NCI-H2107 treated with DMSO at 0.1 percent for 48 hours (cell line): ENCODE data around the gene EOGT.

Experiments
- DNase-seq: peaks from one replicate; lab custom pipeline; 2025; ENCODE audit not compliant: unreplicated experiment; lab: John Stamatoyannopoulos, UW

The EOGT gene

DNA sequence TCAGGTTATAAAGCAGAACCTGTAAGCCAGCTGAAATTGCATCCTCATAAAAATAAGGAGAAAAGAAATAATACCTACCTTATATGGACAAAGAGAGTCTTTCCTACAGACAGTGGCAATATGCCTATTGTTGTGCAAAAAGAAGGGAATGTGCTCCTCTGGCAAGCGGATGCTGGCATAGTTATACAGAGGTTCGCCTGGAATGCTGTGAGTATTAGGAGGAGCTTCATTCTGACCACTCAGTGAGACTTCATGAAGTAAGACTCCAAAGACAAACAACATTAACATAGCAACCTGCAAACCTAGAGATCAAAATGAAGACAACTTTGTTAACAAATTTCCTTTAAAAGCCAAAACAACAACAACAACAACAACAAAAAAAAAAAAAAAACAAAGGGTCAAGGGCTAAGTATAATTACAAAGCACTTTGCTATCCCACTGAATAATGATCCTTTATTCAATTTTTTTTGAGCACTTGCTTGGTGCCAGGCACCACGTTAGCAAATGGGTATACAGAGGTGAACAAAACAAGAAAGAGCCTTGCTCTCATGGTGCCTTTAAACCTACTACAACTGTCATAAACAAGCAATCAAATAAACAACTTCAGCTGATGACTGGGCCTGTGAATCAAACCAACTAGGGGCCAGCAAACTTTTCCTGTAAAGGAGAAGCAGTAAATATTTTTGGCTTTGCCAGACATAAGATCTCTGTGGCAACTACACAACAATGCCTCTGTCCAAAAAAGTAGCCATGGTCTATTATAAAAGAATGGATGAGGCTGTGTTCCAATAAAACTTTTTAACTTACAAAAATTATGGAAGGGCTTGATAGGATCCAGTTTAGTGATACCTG lies 3.7 kb downstream of the EOGT start:
- no peak for DNase-seq

DNA sequence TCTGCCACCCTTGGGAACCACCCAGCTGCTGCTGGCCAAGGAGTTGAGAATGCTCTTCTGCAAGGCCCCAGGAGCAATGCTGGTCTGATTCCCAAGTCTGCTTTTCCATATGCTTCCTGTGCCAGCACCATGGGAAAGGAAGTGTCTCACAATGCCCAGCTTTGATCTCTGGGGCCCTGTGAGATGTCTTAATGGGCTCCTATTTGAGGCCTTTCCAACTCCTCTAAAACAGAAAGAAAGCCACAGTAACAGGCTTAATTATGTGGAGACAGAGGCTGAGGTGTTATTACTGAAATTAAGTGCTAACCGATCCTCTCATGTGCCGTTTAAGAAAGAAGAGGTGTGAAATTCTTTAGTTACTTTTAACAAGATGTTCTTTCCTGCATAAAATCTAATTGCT lies 4.5 kb downstream of the EOGT start:
- DNase-seq, result no peak

DNA sequence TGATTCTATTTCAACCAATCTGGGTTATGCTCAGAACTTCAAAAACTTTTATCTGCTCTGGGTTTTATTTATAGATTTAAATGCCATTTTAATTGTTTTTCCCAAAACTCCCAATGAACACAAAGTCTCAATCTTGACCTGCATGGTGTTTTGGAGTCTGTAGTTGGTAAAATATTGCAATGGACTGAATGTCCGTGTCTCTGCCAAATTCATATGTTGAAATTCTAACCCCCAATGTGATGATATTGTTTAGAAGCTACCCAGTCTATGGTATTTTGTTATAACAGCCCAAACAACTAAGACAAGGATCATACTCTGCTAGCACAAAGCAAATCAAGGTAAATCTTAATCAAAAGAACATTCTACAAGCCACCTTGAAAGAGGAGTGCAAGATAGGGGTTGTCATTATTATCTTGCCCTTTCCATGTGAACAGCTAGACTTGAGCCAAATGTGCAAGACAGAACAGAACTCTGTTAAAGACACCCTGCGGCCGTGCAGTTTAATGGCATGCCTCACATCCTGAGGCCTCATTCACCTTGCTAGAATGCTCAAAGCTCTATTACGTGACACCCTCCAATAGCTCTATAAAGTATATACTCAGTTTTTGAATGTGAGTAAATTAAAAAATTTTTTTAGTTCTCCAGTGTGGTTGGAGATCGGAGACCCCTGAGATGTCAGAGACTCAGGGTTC lies 7.5 kb downstream of the EOGT start:
- DNase-seq, result no peak

DNA sequence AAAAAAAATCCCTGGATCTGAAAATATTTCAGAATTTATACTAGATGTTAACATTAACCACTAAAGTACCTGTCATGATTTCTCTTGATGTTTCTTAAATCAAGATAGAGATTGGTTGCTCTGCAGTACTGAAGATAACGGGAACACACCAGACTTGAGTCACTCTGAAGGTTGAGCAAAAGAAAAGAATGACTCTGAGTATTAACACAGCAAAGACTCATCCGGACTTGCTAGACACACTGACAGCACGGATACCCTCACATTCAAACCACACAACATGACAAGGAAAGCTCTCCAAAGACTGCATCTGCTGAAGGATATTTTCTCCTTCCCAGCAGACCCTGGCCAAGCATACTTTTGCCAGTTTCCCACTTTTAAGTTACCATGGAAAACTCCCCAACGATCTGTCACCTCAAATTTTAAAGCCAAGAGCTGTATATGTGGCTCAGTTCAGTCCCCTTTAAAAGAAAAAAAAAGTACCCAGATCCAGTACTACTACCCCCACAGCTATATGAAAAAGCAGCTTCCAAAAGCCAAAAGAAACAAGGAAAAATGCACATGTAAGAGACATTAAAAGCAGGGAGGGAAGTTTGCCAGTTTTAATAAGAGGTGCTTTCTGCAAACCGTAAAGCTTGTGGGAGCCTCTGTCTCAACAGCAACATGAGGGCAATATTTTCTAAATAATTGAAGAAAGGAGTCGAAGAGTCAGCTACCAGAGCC lies 8.3 kb downstream of the EOGT start:
- no peak for DNase-seq

DNA sequence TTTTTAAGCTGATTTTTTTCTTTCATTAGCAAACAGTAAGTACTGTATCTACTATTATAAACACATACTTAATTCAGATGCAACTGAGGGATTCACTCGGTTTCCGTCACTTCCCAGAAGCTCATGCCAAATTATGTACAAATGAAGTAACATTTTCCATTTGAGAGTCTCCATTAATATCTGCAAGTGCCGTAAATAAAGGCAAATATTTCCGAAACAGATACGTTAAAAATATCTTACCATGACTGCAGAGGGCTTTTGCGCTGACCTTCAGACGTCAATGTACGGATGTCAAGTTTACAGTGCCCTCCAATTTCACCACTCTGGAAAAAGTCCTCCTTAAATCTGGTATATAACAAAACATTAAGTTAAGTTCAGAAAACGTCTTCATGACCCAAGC lies 9.3 kb downstream of the EOGT start:
- no peak for DNase-seq

DNA sequence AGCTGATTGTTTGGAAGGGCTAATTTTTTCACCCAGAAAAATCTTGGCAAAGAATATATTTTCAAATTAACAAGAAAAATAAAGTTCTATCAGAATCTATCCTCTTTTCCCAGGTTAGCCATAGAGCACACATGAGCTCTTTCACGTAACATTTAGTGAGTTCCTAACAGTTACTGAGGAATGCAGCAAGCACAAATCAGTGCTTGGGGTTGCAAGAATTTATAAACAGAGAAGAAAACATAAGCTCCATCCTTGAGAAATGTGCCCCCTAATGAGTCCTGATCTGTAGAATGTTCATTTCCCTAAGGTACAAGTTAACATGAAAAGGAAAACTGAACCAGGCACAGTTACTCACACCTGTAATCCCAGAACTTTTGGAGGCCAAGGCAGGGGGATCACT lies 13.9 kb downstream of the EOGT start:
- DNase-seq, result no peak

DNA sequence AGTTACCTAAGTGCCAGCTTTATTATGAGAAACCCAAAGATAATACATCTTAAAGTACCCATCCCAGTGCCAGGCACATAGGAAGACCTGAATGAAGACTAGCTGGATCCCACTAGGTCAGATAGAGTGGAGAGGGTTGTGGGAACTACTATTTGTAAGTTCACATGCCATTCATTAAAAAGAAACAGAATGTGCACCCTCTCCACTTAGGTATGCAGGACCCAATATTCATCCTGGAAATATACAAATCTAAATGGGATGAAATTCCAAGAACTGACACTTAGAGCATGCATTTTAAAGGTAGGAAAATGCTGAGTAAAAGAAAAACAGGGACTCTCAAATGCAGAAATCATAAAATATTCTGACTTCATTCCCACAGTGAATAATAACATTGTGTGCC lies 14.3 kb downstream of the EOGT start:
- DNase-seq, result no peak

DNA sequence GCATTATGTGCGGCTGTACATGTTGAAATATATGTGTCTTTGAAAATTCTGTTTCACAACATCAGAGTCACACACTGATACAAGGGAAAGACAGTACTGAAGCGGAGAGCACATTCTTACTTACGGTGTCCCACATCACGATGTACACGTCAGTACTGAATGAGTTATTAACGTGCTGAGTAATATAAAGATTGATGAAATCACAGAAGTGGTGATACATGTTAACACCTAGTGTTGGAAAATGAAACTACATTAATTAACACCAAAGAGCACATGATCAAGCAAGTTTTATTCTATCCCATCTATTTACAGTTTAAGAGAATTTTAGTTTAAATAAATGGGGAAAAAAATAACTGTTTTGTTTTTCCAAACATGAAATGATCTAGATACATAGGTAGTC lies 15.6 kb downstream of the EOGT start:
- no peak for DNase-seq

DNA sequence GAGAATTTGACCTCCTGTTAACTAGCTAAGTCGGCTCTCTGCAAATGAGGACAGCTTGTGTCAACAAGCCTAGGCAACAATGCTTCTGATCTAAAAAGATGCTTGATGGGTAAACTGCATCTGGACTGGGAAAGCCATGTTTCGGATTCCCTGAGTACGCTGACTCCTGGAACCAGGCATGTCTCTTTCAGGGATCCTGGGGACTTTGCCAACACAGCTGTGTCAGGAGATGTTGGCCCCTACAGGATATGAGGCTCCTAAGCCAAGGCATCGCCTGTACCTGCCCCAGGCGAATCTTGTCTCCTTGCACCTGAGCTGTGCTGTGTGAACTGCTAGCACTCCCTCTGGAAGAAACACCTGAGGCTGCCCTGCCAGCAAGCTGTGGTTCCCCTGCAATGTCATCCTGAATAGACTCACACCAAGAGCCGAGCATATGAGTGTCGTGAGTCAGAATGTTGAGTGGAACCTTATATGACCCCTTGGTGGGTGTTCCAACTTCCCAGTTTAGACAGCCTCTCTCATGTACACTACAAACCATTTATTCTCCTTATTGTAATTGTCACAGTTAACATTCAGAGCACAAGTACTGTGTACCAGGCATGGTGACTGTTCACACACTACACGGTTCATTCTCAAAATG lies 17.0 kb downstream of the EOGT start:
- no peak for DNase-seq

DNA sequence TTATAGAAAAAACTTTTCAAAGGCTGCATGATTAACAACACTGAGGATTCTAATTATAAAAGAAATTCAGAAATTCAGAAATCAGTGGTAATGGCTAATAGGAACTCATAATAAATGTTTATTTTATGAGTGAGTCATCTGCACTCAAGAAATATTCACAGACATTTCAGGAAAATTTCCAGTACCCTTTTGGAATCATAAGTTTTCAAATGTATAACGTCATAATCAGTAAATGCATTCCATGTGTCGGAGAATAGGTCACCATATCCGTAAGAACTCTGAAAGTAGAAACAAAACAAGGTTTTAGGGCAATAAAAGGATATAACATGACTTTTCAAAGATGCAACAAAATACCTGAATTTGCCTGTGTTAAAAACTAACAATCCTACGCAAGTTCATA lies 24.7 kb downstream of the EOGT start:
- DNase-seq, result no peak

DNA sequence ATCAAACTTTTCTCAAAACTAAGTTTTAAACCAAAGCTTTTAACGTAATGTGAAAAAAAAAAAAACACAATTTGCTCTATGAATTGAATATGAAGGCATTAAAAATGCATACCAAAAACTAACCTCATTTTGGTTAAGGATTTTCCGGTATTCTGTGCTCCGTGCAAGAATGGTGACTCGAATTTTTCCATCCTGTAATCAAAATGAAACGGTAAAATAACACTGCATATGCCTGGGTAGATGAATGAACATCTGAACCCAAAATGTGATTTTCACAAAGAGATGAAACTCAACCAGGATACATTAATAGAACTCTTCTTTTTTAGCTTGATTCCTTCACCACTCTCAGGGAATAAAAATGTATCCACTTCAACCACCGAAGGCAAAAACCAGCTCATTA lies 26.2 kb downstream of the EOGT start:
- no peak for DNase-seq

DNA sequence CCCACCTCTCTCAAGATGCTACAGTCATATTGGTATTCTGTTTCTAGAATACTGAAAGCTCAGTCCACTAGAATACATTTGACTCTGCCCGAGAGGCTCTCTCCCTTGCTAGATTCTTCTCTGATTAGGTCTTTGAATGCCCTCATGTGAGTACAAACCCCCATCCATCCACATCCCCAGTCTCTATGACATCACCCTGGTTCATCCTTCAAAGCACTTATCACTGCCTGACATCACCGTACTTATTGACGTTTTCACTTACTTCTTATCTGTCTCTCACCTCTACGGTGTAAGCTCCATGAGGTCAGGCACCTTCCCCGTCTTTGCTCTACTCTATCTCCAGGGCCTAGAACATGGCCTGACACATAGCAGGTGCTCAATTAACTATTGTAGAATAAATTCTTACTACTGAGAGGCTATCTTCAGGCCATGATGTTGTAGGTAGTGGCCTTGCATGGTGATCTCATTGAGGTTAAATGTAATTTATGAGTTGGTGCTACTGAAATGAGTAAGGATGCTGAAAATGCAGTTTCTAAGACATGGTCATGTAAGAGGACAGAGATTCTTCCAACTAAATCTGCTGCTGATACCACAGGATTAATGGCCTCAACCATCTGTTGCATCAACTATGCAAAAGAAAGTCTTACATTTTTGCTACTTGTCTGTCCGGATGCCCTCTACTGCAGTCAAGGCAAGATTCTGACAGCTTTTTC lies 26.8 kb downstream of the EOGT start:
- no peak for DNase-seq

DNA sequence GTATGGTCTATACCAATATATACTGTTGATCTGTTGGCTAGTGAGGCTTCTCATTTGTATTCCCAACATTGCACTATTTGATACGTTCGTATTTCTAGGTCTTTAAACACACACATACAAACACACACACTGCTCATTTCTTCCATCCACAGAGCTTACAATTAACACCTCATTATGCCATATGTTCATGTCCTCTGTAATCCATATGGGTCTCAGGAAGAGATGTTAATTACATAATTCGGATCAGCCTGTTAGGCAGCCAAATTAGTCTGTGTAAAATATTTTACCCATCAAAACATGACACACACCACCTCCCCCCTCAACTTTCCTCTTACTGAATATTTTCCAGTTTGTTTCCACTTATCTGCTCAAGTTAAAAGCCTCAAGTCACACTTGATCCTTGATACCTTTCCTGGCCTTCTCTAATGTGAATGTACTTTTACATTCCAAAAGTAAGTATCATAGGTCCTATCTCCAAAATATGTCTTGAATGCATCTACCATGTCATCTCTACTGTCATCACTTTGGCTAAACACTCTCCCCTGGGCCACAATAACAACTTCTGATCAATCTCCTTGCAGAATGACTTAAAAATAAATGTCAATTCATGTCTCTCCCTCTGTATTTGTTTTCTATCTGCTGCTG lies 28.2 kb downstream of the EOGT start:
- no peak for DNase-seq

DNA sequence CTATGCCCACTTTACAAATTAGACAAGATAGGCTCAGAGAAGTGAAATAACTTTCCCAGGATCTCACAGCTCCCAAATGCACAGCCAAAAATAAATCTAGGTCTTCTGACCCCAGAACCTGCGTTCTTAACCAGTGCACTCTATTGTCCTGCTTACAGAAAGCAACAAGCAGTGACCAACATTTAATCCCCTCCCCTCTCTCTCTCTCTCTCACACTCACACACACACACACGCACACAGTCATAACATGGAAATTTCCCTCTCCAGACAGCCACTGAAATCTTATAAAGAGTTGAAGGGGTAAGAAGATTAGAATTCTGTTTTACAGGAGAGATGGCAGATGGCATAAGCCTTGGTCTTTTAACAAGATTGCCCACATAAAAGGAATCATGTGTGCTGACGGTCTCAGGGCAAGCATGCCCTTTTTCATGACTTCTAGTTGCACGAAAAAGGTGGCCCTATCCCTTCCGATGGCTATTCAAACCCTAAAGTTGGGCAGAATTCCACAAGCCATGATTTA lies 29.4 kb downstream of the EOGT start:
- no peak for DNase-seq

DNA sequence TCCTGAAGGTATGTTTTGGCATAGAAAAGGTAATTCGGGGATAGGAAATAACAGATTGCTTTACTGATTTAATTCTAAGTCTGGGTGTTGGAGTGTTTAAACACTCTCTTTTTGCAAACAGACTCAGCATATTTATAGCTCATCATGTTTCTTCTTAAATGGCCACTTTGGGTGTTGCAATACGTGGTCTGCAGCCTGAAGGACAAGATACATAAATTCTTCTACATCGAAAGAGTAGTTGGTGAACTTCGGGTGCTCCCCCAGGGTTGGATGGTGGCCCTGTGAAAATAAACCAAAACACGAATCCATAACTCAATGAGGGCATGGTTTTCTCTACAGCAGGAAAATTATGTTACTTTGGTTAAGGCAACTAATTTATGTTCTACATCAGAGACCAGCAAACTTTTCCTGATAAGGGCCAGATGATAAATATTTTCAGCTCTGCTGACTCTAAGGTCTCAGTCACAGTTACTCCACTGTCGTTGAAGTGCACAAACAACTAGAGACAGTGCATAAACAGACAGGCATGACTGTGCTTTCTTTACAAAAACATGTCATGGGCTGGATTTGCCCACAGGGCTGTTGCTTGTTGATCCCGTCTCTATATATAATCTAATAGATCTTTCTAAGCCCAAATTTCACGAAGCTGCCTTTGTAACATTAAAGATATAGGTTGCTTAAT lies 35.9 kb downstream of the EOGT start:
- DNase-seq, result no peak

DNA sequence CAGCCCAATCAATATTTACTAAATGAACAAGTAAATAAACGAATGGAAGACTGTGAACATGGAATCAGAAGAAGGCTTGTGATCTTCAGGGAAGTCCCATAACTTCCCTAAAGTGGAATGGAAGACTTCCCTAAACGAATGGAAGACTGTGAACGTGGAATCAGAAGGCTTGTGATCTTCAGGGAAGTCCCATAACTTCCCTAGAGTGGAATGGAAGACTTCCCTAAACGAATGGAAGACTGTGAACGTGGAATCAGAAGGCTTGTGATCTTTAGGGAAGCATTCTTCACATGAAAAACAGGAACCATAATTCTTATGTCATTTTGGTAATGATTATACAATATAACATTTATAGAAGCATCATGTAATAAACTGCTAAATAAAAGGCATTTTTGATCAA lies 38.8 kb downstream of the EOGT start:
- no peak for DNase-seq

DNA sequence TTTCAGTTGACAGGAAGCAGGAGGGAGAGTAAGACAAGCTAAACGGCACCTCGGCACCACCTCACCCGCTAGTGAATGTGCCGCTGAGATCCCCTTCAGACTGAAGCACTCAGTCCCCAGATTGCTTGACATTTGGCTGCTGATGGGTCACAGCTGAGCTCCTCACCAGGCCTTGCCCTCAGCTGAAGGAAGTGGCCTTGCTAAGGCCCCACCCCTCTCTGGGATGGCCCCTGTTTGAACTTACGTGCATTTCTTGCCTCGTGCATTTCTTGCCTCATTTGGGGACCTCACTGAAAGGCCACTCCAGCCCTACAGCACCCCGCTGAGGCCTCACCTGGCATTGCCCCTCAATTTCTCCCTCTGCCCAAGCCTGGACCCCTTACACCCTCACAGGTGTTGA lies 39.8 kb downstream of the EOGT start:
- no peak for DNase-seq

DNA sequence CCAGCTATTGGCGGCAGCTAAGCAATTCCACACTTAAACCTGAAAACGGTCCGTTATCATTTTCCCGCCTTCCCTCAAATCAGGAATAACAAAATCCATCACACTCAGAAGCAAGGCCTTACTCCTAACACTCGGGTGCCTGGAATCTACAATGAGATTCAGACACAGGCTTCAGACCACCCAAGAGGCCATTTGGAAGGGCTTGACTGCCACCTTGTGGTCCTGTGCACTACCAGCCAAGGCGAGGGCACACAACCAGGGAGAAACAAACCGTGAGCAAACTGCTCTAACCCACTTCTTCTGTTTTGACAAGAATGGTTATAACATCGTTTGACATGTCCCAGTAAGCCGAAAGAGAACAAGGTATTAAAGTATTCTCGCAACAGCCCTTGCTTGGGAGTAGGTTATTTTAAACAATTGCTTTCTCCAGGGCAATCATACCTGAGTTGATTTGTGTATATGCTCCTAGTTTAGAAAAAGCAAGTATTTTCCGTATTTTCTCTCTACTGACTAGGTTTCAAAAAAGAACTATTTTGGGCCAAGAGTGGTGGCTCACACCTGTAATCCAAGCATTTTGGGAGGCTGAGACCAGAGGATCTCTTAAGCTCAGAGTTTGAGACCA lies 41.0 kb downstream of the EOGT start:
- DNase-seq, result peak; percentile 20

DNA sequence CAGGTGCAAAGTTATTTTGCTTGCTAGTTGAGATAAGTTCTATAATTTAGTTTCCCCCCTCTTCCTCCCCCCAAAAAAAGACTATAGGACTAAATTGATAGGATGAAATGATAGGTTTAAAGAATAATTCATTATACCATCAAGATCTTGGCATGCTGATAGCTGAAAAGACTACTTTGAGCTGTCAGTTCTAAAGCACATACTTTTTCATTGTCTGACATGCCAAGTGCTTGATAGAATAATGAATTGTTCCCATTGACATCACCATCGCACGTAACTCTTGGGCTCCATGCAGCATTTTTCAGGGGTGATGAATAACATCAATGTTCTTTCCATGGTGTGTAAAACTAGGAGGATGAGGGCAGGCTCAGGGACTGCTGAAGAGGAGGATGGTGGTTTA lies 48.8 kb downstream of the EOGT start:
- no peak for DNase-seq
